ENCODE measurements around the gene SHISA5. TPM values are rescaled to one million over a fixed set of nuclear protein-coding genes. Genes with fewer than 3 reads are reported as not detected.

SHISA5 gene
- total RNA-seq, 1 experiment from 2014 or later, result 137 TPM

DNA sequence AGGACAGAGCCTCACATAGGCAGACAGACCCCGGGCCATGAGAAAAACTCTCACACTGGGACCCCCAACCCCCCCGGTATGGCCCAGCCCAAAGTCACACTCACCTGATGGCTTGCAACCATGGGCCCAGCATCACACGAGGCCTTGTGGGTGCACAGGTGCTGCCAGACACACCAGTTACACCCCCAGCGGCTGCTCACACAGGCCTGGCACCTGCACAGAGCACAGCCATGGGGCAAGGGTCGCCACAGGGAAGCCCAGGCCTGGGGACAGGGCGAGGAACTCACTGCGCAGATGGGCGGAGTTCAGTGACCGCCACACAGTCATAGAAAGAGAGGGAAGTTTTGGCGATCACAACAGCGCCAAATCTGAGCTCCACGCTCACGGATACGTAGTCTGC is 83.4 kb downstream of the SHISA5 start:
- ATAC-seq, result no peak
- peak overlapping the region; percentile 14; the same call in 1 of the 2 replicates for H3K27ac Mint-ChIP-seq
- no peak overlapping the region for H3K4me3 Mint-ChIP-seq
- H3K36me3 Mint-ChIP-seq, result peaks cover 11% of the 10 kb centered on the region
- POLR2A ChIA-PET, result interaction anchor here (0.6 kb wide), 1 partner anchor 335 kb away, joined by 7 read pairs; no protein-coding TSS in a partner anchor
- no peaks in the 10 kb centered on the region for H3K27me3 Mint-ChIP-seq (ENCODE audit: low read depth)
- H3K4me1 Mint-ChIP-seq, result peaks cover 5% of the 10 kb centered on the region
- CTCF ChIA-PET, result interaction anchor here (1.4 to 18.3 kb wide), 2 partner anchors 16 to 20 kb away, joined by 4 to 218 read pairs; no protein-coding TSS in a partner anchor
- no peaks in the 10 kb centered on the region for H3K9me3 Mint-ChIP-seq
- no peak for DNase-seq (ENCODE audit: low spot score)
- TF ChIP-seq SOX15 (CRISPR knock-in tag; IDR thresholded peaks at IDR 0.05), result no peak
- no peak for TF ChIP-seq ZNF263 (CRISPR knock-in tag; IDR thresholded peaks at IDR 0.05; ENCODE audit: low read depth)
- no peak for TF ChIP-seq NR3C1 (CRISPR knock-in tag; conservative IDR thresholded peaks at IDR 0.05; ENCODE audit: low read depth)
- no peak for TF ChIP-seq ETV6 (CRISPR knock-in tag; IDR thresholded peaks at IDR 0.05)
- no peak for TF ChIP-seq ZNF232 (CRISPR knock-in tag; IDR thresholded peaks at IDR 0.05)
- TF ChIP-seq IRF2 (CRISPR knock-in tag; IDR thresholded peaks at IDR 0.05; ENCODE audit: borderline replicate concordance, low read depth), result no peak

DNA sequence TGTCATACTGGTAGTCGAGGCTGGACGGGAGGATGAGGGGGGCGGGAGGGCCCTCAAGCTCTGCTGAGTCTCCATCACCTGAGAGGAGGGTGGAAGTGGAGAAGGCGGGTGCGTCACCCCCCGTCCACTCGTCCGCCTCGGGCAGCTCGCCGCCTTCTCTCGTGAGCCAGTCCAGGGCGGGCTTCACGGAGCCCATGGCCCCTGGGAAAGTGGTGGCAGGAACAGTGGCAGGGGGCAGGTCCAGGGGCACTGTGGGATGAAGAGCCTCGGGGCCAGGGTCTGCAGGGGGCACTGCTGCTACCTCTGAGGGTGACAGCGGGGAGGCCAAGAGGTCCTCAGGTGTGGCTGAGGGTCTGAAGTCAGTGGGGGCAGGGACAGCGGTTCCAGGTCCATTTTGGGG is 84.4 kb downstream of the SHISA5 start:
- H3K4me1 Mint-ChIP-seq, result no peaks in the 10 kb centered on the region; the same call in 1 of the 2 replicates
- no peaks in the 10 kb centered on the region for H3K27me3 Mint-ChIP-seq (ENCODE audit: low read depth)
- ChIA-PET CTCF (interaction anchor here (1.3 to 18.3 kb wide), 3 partner anchors 13 to 19 kb away, joined by 7 to 218 read pairs (median 7); no protein-coding TSS in a partner anchor), POLR2A (no interaction called here)
- ATAC-seq, result no peak
- TF ChIP-seq NR2C2 (CRISPR knock-in tag; IDR thresholded peaks at IDR 0.05), result no peak
- TF ChIP-seq, protein P1, sequence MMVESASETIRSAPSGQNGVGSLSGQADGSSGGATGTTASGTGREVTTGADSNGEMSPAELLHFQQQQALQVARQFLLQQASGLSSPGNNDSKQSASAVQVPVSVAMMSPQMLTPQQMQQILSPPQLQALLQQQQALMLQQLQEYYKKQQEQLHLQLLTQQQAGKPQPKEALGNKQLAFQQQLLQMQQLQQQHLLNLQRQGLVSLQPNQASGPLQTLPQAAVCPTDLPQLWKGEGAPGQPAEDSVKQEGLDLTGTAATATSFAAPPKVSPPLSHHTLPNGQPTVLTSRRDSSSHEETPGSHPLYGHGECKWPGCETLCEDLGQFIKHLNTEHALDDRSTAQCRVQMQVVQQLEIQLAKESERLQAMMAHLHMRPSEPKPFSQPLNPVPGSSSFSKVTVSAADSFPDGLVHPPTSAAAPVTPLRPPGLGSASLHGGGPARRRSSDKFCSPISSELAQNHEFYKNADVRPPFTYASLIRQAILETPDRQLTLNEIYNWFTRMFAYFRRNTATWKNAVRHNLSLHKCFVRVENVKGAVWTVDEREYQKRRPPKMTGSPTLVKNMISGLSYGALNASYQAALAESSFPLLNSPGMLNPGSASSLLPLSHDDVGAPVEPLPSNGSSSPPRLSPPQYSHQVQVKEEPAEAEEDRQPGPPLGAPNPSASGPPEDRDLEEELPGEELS (CRISPR knock-in tag; IDR thresholded peaks at IDR 0.05), result no peak
- TF ChIP-seq ZSCAN18 (CRISPR knock-in tag; IDR thresholded peaks at IDR 0.05), result no peak
- H3K27ac Mint-ChIP-seq, result no peak overlapping the region
- peaks cover 20% of the 10 kb centered on the region for H3K36me3 Mint-ChIP-seq
- H3K9me3 Mint-ChIP-seq, result no peaks in the 10 kb centered on the region
- DNase-seq (ENCODE audit: low spot score), result no peak
- H3K4me3 Mint-ChIP-seq, result no peak overlapping the region

DNA sequence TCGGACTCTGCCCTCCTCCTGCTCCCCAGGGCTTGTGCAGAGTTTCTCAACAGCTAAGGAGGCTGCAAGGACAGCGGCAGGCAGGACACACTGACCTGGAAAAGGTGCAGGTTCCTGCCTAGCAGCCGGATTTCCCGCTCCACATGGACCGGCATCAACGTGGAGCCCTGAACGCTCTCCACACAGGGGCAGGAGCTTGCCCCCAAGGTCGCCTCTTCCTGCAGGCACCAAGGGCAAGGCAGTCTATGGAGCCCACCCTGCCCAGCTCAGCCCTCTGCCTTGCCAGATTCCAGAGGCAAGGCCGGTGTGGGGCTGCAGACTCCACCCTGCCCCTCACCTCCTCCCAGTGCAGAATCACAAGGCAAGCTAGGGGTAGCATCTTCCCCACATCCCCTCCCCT is 84.8 kb downstream of the SHISA5 start:
- TF ChIP-seq FOXP1 (CRISPR knock-in tag; IDR thresholded peaks at IDR 0.05; ENCODE audit: borderline replicate concordance) (no peak), AR (CRISPR knock-in tag; IDR thresholded peaks at IDR 0.05) (no peak), AFF4 (CRISPR knock-in tag; IDR thresholded peaks at IDR 0.05; ENCODE audit: borderline replicate concordance) (no peak)
- TF ChIP-seq, protein P2, sequence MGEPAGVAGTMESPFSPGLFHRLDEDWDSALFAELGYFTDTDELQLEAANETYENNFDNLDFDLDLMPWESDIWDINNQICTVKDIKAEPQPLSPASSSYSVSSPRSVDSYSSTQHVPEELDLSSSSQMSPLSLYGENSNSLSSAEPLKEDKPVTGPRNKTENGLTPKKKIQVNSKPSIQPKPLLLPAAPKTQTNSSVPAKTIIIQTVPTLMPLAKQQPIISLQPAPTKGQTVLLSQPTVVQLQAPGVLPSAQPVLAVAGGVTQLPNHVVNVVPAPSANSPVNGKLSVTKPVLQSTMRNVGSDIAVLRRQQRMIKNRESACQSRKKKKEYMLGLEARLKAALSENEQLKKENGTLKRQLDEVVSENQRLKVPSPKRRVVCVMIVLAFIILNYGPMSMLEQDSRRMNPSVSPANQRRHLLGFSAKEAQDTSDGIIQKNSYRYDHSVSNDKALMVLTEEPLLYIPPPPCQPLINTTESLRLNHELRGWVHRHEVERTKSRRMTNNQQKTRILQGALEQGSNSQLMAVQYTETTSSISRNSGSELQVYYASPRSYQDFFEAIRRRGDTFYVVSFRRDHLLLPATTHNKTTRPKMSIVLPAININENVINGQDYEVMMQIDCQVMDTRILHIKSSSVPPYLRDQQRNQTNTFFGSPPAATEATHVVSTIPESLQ (CRISPR knock-in tag; IDR thresholded peaks at IDR 0.05), result no peak
- no peaks in the 10 kb centered on the region for H3K4me1 Mint-ChIP-seq
- no peaks in the 10 kb centered on the region for H3K27me3 Mint-ChIP-seq (ENCODE audit: low read depth)
- peaks cover 23% of the 10 kb centered on the region for H3K36me3 Mint-ChIP-seq
- no peaks in the 10 kb centered on the region for H3K9me3 Mint-ChIP-seq
- POLR2A ChIA-PET, result no interaction called here
- ATAC-seq (no peak), DNase-seq (ENCODE audit: low spot score) (no peak)
- H3K27ac Mint-ChIP-seq, result no peak overlapping the region
- CTCF ChIA-PET, result interaction anchor here (1.3 to 18.3 kb wide), 4 partner anchors 12 to 18 kb away, joined by 4 to 218 read pairs (median 7); no protein-coding TSS in a partner anchor
- no peak overlapping the region for H3K4me3 Mint-ChIP-seq
